Muscle of back (tissue), 11 donors: Measurements from ENCODE around the gene CACNA1C. TPM values are rescaled to one million over a fixed set of nuclear protein-coding genes. Genes with fewer than 3 reads are reported as not detected.
A peak's percentile ranks its signal among the peaks of the same experiment; 100 is the strongest.

Experiments used
- DNase-seq, 3 donors: peaks; one replicate each; pipeline versions ENCODE4 v3.0.0 to v3.0.0-alpha.2; 2013
- polyA plus RNA-seq, 10 donors: library from polyadenylated mRNA; unstranded; fragments of 120-200 nt; gene quantifications; one replicate each; pipeline ENCODE4 v1.2.1, GENCODE V29; 2013; ENCODE audit not compliant: insufficient read length in 10 of 10

The CACNA1C gene
- polyA plus RNA-seq, 10 donors: 2.2 to 5.8 (median 3.5) TPM

DNA sequence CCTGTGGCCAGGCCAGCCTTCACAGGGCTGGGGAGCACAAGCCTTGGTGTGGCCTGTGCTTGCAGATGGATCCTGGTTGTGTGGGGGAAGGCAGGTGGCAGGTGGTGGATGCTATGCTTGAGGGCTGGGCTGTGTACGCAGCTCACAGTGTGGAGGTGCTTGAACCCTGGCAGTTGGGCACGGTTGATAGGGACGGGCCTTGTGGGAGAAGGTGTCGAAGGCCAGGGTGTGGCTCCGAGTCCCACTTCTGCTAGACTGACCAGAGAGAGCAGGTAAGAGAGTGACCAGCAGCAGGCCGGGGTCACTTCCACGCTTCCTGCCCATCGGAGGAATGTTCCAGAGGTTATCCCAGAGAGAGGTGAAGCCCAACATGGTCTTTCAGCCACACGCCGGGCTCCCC, 85.5 kb downstream of the CACNA1C start:
- DNase-seq: no peak

DNA sequence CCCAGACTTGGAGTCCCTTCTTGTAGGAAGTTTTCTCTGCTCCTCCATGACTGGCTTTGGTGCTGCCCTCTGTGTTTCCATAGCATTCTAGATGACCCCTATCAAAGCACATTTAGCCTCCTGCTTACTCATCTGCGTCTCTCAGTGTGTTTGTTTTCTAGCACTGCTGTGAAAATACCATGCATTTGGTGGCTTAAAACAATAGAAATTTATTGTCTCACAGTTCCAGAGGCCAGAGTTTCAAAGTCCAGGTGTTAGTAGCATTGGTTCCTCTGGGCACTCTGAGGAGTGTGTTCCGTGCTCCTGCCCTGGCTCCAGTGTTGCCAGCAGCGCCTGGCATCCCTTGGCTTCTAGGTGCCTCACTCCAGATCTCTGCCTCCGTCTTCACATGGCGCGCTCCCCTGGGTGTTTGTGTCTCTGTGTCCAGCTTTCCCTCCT, 86.1 kb downstream of the CACNA1C start:
- no peak for DNase-seq

DNA sequence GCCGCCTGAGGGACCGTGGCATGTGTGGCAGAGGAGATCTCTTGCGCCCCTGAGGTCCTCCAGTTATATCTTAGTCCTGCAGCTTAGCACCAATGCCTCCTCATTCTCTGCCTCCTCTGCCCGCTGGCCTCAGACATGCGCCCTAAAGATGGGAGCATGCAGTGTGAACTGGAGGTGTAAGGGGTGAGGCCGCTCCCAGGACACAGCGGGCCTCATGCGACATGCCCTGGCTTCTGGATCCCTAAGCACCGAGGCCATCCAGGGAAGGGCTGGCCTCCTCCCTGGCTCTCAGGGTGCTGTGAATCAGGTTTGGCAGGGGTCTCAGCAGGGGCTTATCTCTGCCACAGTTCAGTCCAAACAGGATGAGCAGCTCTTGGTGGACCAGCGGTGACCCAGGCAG, 86.9 kb downstream of the CACNA1C start:
- DNase-seq: no peak

GRCh38 chr12:2140858-2141519, 88.2 kb downstream of the CACNA1C start:
- DNase-seq: no peak

- no peak for DNase-seq
Observed at GRCh38 chr12:2142068-2142467, 89.3 kb downstream of the CACNA1C start.

- no peak for DNase-seq
Observed at GRCh38 chr12:2144951-2145350, 92.2 kb downstream of the CACNA1C start.

- no peak for DNase-seq
Observed at GRCh38 chr12:2145433-2145998, 92.7 kb downstream of the CACNA1C start.

DNA sequence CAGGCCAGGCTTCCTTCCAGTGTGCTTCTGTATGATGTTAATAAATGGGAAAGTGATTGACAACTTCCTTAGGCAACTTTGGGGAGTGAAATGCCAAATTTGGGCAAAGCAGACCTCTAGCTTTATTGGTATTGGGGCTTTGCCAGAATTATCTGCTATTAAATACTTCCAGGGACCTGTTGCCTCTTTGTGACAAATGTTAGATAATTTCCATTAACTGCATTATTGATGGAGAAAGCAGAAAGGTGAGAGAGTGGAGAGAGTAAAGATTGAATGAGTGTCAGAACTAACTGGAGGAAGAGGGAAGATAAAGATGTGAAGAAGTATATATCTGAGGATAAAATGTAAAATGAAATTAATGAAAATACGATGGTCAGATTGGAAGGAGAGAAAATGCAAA, 94.5 kb downstream of the CACNA1C start:
- no peak for DNase-seq

DNA sequence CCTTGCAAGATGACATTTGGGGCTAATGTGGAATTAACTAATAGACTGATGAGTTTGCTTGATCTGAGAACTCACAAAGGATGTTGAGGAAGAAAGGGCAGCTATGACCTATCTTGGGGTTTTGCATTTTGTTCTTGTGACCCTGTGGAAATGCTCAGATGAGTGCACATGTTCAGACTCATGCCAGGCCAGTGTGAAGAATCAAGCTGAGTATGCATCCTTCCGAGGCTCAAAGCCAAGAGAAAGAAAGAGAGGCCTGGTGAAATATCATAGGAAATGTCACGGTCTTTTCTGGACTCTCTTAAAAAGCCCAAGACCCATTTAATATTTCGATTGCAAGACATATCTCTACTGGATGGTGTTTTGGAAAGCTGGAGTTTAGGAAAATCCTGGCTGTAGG, 96.3 kb downstream of the CACNA1C start:
- no peak for DNase-seq

GRCh38 chr12:2150833-2151232, 98.0 kb downstream of the CACNA1C start:
- no peak for DNase-seq

DNA sequence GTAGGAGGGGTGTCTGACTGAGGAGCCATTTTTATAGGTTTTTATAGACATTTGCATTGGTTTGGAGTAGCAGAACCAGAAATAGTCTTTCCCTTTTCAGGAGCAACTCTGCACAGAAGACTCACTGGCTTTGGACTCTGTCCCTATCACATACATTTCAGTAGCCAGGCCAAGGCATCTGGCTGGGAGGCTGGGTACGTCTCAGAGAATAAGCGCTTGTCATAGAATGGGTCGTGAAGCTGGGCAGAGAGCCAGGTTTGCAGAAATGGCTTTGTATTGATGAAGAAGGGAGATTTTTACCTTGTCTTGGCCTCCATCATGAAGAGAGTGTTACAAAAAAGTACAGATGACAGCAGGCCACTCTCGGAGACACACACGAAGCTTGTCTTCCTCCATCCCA, 98.6 kb downstream of the CACNA1C start:
- no peak for DNase-seq

GRCh38 chr12:2152134-2152533, 99.3 kb downstream of the CACNA1C start:
- no peak for DNase-seq

- peak in 1 of 3 donors; percentile 53 for DNase-seq
Observed at GRCh38 chr12:2154050-2154449, 101.3 kb downstream of the CACNA1C start.

DNA sequence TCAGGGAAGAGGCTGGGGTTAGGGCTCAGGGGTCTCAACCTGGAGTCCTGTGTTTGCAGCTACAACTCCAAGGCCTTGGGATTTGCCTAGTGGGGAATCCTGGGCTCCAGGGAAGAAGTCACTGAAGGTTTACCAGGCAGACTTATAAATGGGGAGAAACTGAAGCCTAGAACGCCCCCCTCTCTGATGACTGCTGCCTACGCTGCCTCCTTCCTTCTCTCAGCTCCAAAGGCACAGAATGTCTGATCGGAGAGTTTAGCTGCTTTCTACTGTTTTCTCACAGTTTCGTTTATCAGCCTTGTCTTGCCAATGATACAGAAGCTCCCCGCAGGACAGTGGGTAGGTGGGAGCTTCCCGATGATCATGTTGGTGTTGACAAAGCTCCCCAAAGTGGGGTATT, 101.7 kb downstream of the CACNA1C start:
- no peak for DNase-seq

DNA sequence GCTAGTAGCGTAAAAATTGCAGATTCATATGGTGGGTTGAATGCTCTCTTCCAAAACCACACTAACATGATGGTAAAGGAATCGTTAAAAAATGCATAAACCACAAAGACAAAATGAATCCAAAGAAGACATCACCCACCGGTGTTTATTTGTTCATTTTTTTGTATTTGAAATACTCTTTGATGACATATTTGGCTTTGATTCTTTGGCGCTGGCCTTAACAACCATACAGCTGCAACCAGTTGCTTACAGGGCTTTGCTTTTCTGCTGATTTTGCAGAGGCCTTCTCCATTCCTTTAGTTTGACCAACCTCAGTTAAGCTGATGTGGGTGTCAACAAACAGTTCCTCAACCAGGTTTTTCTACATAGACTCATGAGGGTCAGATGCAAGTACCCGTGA, 103.5 kb downstream of the CACNA1C start:
- DNase-seq: no peak

- DNase-seq: no peak
Observed at GRCh38 chr12:2160043-2160442, 107.3 kb downstream of the CACNA1C start.

- DNase-seq: peak in 2 of 3 donors; percentile 74 to 88
Observed at GRCh38 chr12:2161473-2161872, 108.7 kb downstream of the CACNA1C start.

GRCh38 chr12:2163177-2163941, 110.6 kb downstream of the CACNA1C start:
- DNase-seq: peak; percentile 78 to 97 (median 93)

DNA sequence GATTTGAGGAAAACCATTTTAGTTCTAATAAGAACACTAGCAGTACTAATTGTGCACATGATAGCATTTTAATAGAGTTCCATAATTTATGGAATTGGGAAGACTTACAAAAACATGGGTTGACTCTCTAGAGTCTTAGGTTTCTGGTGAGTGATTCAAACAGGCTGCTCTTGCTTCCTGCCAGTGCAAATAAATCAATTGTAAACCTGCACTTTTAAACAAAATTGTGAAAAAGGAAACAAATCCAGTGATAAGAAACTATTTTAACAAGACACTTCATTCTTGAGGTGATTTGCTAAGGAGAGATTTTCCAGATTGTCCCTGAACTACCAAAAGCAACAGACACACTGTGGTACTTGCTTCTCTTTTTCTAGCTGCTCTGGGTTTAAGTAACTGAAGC, 112.2 kb downstream of the CACNA1C start:
- DNase-seq: peak in 1 of 3 donors; percentile 37

DNA sequence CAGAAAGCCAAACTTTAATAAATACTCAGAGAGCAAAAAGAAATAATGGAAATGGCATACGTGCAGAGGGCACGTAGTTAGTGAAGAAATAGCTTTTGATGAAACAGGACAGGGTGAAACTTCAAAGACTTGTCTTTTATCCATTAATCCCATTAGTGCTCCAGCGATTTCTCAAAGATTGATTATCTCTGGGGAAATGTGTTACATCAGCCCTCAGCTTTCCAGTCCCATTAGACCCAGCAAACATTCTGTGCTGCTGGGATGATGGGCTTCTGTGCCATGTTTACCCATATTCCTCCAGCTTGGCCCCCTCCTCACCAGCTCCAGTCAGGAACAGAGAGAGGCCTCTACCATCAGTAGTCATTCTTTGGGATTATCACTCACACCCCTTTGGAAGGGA, 113.1 kb downstream of the CACNA1C start:
- DNase-seq: no peak

DNA sequence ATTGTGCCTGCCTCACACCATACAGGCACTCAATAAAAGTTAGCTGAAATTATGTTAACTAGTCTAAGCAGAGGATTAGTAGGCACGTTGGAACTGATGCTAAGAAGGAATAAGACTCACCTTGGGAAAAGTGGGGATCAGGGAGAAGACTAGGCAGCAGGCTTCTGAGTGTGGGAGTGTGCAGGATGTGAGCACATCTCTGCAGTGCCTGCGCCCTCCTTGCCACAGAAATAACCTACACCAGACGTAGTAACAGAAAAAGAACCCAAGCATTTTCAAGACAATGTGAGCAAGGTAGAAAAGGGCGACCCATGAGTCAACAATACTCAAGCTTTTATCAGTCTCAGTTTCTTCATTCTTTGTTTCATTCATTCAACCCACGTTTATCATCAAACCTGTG, 113.9 kb downstream of the CACNA1C start:
- no peak for DNase-seq

GRCh38 chr12:2167231-2167630, 114.4 kb downstream of the CACNA1C start:
- no peak for DNase-seq

DNA sequence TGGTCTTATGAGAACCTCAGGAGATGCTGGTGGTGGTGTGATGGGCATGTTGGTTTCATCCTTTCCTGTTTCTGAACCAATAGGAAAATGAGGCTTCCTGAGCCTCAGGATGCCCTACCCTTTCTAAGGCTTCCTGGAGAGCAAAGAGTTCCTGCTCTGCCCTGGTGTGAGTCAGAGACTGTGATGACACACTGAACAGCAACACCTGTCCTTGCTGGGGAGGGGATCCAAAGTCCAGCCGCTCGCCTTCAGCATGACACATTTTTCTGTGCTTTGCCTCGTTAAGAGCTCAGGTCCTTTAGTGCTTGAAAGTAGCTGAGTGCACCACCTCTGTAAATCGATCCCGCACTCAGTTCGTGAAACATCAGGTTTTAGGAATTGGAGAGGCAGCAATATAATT, 116.0 kb downstream of the CACNA1C start:
- no peak for DNase-seq
